MCF 10A (cell line): ENCODE measurements around the gene ARL8B. TPM values are rescaled to one million over a fixed set of nuclear protein-coding genes. Genes with fewer than 3 reads are reported as not detected.
"Not testable (repeated sequence)": the region's sequence is repeated elsewhere in the genome, so short reads cannot be mapped to it uniquely, and the experiment has no call there.

ENCODE experiments used
- BruUV-seq: library from RNA; stranded (reverse); fragments of 400-500 nt; replicated peaks from 2 replicates; lab custom pipeline; 2021; lab: Mats Ljungman, UMichigan
- CTCF ChIA-PET: fragments of 300-600 bp; sonication (Branson Sonifier 250); formaldehyde crosslinking; extraction: SDS; loops from one replicate; lab custom pipeline; 2021; ENCODE audit warnings: antibody characterized with exemption, inconsistent platforms; lab: Yijun Ruan, JAX
- POLR2A ChIA-PET: fragments of 300-600, 350-650 bp; sonication (Branson Sonifier 250); formaldehyde crosslinking; extraction: SDS; loops from one replicate; lab custom pipeline; 2020; ENCODE audit warnings: antibody characterized with exemption, inconsistent platforms; lab: Yijun Ruan, JAX
- DNase-seq: peaks from one replicate; pipeline ENCODE4 v3.0.0-alpha.2; 2018; ENCODE audit not compliant: unreplicated experiment
- H3K27ac Mint-ChIP-seq: one replicate; pipeline ENCODE4 v1.8.0; 2022; ENCODE audit warnings: mild to moderate bottlenecking, low read depth, mixed read lengths; ENCODE audit not compliant: unreplicated experiment
- H3K27me3 Mint-ChIP-seq: one replicate; pipeline ENCODE4 v1.8.0; 2022; ENCODE audit warnings: mixed read lengths; ENCODE audit not compliant: insufficient read depth, unreplicated experiment
- H3K36me3 Mint-ChIP-seq: one replicate; pipeline ENCODE4 v1.8.0; 2022; ENCODE audit warnings: mild to moderate bottlenecking, moderate library complexity, mixed read lengths; ENCODE audit not compliant: insufficient read depth, unreplicated experiment
- H3K4me1 Mint-ChIP-seq: one replicate; pipeline ENCODE4 v1.8.0; 2022; ENCODE audit warnings: mixed read lengths; ENCODE audit not compliant: insufficient read depth, unreplicated experiment
- H3K4me3 Mint-ChIP-seq: one replicate; pipeline ENCODE4 v1.8.0; 2022; ENCODE audit warnings: mild to moderate bottlenecking, moderate library complexity, mixed read lengths; ENCODE audit not compliant: unreplicated experiment
- H3K9me3 Mint-ChIP-seq: one replicate; pipeline ENCODE4 v1.8.0; 2022; ENCODE audit warnings: mixed read lengths; ENCODE audit not compliant: unreplicated experiment
- intact Hi-C: fragments of 100-400 bp; cut with micrococcal nuclease; formaldehyde crosslinking; loops from 2 replicates; pipeline ENCODE4 v1.14.1; 2022
- total RNA-seq: library from RNA; stranded (reverse); gene quantifications from 2 replicates; pipeline ENCODE4 v1.2.3, GENCODE V29; 2022
- TF ChIP-seq, protein P1 (sequence below): fragments of 200-600 bp; IDR thresholded peaks from one replicate; pipeline ENCODE4 v1.8.0; 2022; ENCODE audit warnings: antibody characterized with exemption, mild to moderate bottlenecking; ENCODE audit not compliant: unreplicated experiment

The ARL8B gene
- total RNA-seq, 1 experiment from 2014 or later: 53.6 TPM

DNA sequence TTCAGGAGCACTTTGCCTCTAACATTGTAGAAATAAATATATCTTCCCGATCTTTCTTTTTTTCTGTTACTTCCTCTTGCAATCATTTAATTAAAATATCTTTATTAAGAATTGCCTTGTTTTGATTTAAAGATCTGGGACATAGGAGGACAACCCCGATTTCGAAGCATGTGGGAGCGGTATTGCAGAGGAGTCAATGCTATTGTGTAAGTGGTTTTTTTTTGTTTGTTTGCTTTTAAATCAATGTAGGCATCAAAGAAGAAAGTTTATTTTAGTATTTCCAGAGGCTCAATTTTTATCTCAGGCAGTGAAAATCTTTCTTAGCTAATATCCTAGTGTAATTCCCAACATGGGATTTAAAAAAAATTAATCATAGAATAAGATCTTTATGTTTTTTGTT lies 49.9 kb downstream of the ARL8B start:
- intact Hi-C loops: no loop called here
- peaks cover 49% of the 10 kb centered on the region for H3K36me3 Mint-ChIP-seq
- H3K4me3 Mint-ChIP-seq: no peak overlapping the region
- ChIA-PET CTCF (interaction anchor here (0.6 kb wide), 2 partner anchors 14 to 50 kb away, joined by 3 to 4 read pairs; no protein-coding TSS in a partner anchor), POLR2A (interaction anchor here (1.8 to 3.3 kb wide), 2 partner anchors 13 to 17 kb away, joined by 8 to 21 read pairs; no protein-coding TSS in a partner anchor)
- H3K9me3 Mint-ChIP-seq: no peaks in the 10 kb centered on the region
- no peak for DNase-seq
- TF ChIP-seq, protein P1, sequence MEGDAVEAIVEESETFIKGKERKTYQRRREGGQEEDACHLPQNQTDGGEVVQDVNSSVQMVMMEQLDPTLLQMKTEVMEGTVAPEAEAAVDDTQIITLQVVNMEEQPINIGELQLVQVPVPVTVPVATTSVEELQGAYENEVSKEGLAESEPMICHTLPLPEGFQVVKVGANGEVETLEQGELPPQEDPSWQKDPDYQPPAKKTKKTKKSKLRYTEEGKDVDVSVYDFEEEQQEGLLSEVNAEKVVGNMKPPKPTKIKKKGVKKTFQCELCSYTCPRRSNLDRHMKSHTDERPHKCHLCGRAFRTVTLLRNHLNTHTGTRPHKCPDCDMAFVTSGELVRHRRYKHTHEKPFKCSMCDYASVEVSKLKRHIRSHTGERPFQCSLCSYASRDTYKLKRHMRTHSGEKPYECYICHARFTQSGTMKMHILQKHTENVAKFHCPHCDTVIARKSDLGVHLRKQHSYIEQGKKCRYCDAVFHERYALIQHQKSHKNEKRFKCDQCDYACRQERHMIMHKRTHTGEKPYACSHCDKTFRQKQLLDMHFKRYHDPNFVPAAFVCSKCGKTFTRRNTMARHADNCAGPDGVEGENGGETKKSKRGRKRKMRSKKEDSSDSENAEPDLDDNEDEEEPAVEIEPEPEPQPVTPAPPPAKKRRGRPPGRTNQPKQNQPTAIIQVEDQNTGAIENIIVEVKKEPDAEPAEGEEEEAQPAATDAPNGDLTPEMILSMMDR: no peak
- H3K27ac Mint-ChIP-seq: no peak overlapping the region
- BruUV-seq: no TSS peak
- no peaks in the 10 kb centered on the region for H3K4me1 Mint-ChIP-seq
- H3K27me3 Mint-ChIP-seq: no peaks in the 10 kb centered on the region

GRCh38 chr3:5179036-5179435 lies 56.9 kb downstream of the ARL8B start:
- POLR2A ChIA-PET: interaction anchor here (1.8 to 2.4 kb wide), 2 partner anchors 7 to 41 kb away, joined by 3 to 15 read pairs; partner anchors contain the start of gene EDEM1

GRCh38 chr3:5181469-5182141 lies 59.5 kb downstream of the ARL8B start:
- TF ChIP-seq, protein P1: no peak
- CTCF ChIA-PET: interaction anchor here (0.6 to 3.7 kb wide), 2 partner anchors 44 to 966 kb away, joined by 4 to 14 read pairs; no protein-coding TSS in a partner anchor
- Mint-ChIP-seq H3K9me3 (no peaks in the 10 kb centered on the region), H3K36me3 (peaks cover 73% of the 10 kb centered on the region), H3K4me3 (no peak overlapping the region), H3K27me3 (no peaks in the 10 kb centered on the region), H3K27ac (no peak overlapping the region), H3K4me1 (peaks cover 7% of the 10 kb centered on the region)
- DNase-seq: no peak
- POLR2A ChIA-PET: interaction anchor here (1.0 to 8.4 kb wide), 8 partner anchors 13 to 58 kb away, joined by 3 to 115 read pairs (median 4); no protein-coding TSS in a partner anchor
- no TSS peak for BruUV-seq
- intact Hi-C loops: loop anchor here (10.0 kb wide), 1 partner anchor 197 kb away; no protein-coding TSS in a partner anchor

More at GRCh38 chr3:5179036-5179435, 56.9 kb downstream of the ARL8B start:
- H3K27me3 Mint-ChIP-seq, H3K4me1 Mint-ChIP-seq, H3K9me3 Mint-ChIP-seq, H3K27ac Mint-ChIP-seq, intact Hi-C loops, H3K4me3 Mint-ChIP-seq, CTCF ChIA-PET, DNase-seq: not testable (repeated sequence)
- TSS peak; percentile 30 for BruUV-seq
- H3K36me3 Mint-ChIP-seq: peaks cover 72% of the 10 kb centered on the region

GRCh38 chr3:5183714-5184113 lies 61.6 kb downstream of the ARL8B start:
- H3K4me3 Mint-ChIP-seq, H3K4me1 Mint-ChIP-seq, H3K27ac Mint-ChIP-seq, DNase-seq, H3K27me3 Mint-ChIP-seq, H3K9me3 Mint-ChIP-seq, BruUV-seq: not testable (repeated sequence)
- ChIA-PET CTCF (interaction anchor here (1.0 to 3.7 kb wide), 3 partner anchors 10 to 60 kb away, joined by 4 to 14 read pairs (median 5); no protein-coding TSS in a partner anchor), POLR2A (interaction anchor here (1.2 to 8.4 kb wide), 3 partner anchors 11 to 112 kb away, joined by 3 to 115 read pairs (median 21); no protein-coding TSS in a partner anchor)
- intact Hi-C loops: loop anchor here (10.0 kb wide), 1 partner anchor 199 kb away; no protein-coding TSS in a partner anchor
- H3K36me3 Mint-ChIP-seq: peaks cover 58% of the 10 kb centered on the region
